HG02642 (cell line): ENCODE data around the gene PI4K2B.
A peak's percentile ranks its signal among the peaks of the same experiment; 100 is the strongest.
"Not testable (repeated sequence)": the region's sequence is repeated elsewhere in the genome, so short reads cannot be mapped to it uniquely, and the experiment has no call there.

Experiments
- ATAC-seq: cut with Tn5 transposase; IDR thresholded peaks from one replicate; pipeline ENCODE4 v1.9.1; 2021; ENCODE audit warnings: mild to moderate bottlenecking; ENCODE audit not compliant: unreplicated experiment, poor library complexity

PI4K2B gene

DNA sequence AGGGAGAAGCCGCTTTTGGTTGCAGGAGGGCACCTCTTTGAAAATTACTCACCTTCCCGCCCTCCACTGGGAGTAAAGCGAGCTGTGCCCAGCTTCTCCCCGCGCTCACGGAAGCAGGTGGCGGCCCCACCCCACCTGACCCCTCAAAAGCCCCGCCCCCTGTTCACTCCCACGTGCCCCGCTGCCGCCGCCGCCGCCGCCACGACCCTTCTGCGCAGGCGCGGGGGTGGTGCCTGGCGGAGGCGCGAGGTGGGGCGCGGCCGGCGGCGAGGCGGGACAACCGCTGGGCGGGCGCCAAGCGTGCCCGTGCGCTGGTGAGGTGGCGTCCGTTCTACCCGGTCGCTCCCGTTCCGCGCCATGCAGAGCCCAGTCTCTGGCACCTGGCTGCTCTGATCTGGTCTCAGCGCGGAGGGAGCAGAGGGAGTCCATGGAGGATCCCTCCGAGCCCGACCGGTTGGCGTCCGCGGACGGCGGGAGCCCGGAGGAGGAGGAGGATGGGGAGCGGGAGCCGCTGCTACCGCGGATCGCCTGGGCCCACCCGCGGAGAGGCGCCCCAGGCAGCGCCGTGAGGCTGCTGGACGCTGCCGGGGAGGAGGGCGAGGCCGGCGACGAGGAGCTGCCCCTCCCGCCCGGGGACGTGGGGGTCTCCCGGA lies at the start of gene PI4K2B:
PI4K2B (plus strand) TSS at position 297 of the 653 bp plus-strand sequence; CDS start at position 428, 131 bp downstream.
- peak; percentile 81 for ATAC-seq

DNA sequence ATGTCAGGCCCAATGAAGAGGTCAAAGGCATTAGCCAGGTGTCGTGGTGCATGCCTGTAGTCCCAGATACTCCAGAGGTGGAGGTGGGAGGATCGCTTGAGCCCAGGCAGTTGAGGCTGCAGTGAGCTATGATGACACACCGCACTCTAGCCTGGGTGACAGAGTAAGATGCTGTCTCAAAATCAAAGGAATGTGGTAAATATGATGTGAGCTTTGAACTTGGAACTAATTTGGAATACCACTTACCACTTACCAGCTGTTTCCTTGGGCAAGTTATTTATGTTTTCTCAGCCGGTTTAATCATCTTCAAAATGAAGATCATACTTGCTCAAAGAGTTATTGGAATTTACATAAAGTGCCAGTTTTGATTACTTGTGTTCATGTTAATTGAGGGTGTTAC lies 49.8 kb upstream of the PI4K2B start:
- no peak for ATAC-seq

DNA sequence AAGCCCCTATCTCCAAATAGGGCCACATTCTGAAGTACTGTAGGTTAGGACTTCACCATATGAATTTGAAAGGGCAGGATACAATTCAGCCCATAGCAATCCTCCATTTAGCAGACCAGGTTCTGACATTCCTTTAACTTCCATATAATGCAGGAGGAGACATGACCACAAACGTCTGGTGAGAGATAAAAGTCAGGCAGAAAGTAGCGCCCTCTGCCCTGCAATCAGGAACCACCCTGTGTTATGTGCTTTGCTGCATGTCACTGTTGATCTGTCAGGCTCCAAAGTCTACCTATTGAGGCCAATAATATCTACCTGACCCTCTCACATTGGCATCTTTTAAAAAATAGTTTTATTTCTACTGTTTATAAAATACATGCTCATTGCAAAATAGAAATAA lies 43.4 kb upstream of the PI4K2B start:
- no peak for ATAC-seq

DNA sequence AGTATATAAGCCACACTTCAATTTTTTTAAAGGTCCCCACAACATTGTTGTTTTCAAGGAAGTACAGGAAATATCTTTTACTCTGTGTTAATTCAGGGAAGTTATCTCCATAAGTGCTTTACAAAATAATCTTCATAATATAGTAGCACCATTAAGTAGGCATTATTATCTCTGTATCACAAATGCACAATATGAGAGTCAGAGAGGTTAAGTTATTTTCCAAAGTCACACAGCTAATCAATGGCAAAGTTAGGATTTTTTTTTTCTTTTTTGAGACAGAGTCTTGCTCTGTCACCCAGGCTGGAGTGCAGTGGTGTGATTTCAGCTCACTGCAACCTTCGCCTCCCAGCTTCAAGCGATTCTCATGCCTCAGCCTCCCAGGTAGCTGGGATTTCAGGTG lies 35.1 kb upstream of the PI4K2B start:
- ATAC-seq = no peak

DNA sequence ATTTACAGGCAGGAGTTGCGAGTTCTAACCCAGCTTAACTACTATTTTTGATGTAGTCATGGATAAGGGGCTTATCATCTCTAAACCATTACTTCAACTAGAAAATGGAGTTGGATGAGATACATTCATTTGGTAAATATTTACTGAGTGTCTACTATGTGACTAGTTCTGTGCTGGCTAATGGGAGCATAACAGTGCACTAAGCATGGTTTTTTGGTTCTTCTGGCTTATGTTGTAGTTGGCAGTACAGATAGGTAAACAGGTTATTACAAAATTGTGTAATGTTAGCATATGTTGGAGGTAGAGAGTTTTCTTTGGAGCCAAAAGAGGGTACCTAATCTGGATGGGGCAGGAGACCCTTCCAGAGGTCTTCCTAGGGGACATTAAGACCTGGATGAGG lies 25.8 kb upstream of the PI4K2B start:
- no peak for ATAC-seq

DNA sequence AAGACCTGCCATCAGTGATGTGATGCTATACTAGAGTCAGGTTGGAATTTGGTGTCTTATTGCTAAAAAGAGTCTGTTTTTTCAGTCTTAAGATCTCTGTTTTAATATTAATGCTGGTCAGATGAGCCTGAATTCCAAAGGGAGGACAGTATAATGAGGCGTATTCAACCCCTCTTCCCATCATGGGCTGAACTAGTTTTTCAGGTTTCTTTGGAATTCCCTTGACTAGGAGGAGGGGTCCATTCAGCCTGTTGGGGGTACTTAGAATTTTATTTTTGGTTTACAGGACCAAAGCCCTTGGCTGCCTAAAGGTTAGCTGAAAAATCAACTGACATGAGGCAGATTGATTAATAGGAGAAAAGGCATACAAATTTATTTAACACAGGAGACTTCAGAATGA lies 24.1 kb upstream of the PI4K2B start:
- no peak for ATAC-seq

DNA sequence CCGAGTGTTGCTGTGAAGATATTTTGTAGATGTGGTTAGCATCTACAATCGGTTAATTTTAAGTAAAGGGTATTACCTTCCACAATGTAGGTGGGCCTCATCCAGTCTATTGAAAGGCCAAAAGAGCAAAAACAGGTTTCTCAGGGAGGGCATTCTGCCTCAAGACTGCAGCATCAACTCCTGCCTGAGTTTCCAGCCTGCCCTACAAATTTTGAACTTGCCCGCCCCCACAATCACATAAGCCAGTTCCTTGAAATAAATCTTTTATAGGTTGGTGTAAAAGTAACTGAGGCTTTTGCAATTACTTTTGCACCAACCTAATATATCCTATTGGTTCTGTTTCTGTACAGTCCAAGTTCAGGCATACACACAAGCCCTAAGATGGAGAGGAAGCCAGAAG lies 22.1 kb upstream of the PI4K2B start:
- ATAC-seq = no peak

DNA sequence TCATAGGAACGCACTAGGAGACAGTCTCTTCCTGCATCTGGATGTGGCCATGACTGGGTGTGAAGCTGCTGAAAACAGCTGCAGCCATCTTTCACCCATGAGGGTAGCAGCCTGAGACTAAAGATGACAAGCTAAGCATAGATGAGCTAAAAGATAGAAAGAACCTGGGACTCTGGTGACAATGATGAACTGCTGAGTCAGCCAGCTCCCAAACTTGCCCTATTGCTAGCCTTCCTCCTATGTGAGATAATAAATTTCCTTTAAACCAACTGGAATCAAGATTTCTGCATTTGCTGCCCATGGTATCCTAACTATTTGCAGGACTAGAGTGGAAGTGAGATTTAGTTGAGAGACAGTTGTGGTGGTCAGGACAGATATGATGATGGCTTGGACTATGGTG lies 21.0 kb upstream of the PI4K2B start:
- ATAC-seq = no peak

DNA sequence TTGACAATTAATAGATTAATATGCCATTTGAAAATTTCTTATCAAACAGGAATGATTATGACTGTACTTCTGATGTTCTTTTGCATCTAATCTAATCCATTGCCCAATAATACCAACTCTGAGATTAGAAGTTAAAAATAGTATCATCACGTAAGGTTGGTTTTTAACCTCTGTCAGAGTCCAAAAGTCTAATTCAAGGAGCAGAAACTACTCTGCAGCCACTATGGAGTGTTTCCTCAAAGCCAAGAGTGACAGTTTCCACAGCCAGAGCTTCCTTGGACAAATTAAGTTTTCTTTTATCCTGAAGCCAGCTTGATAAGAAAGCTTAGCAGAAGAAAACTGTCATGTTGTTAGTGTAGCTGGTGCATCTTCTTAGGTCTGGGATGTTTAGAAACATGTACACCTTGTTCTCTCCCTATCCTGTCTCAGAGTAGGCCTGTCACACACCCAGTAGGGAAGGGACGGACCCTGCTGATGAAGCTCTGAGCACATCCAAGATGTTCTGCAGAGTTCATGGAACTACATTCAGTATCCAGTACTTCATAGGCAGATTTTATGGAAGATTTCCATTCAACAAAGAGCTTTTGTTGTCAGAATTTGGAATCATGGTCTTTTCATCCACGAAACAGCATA lies 20.4 kb upstream of the PI4K2B start:
- ATAC-seq = no peak

DNA sequence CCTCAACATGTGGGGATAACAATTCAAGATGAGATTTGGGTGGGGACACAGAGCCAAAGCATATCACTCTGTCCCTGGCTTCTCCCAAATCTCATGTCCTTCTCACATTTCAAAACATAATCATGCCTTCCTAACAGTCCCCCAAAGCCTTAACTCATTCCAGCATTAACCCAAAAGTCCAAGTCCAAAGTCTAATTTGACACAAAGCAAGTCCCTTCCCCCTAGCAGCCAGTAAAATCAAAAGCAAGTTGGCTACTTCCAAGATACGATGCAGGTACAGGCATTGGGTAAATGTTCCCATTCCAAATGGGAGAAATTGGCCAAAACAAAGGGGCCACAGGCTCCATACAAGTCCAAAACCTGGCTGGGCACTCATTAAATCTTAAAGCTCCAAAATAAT lies 19.1 kb upstream of the PI4K2B start:
- ATAC-seq = not testable (repeated sequence)

DNA sequence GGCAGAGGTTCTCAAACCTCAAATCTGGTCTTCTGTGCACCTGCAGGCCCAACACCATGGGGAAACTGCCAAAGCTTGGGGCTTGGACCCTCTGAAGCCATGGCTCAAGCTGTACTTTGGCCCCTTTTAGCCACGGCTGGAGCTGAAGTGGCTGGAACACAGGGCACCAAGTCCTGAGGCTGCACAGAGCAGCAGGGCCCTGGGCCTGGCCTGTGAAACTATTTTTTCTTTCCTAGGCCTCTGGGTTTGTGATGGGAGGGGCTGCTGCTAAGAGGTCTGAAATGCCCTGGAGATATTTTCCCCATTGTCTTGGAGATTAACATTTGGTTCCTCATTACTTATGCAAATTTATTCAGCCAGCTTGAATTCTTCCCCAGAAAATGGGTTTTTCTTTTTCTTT lies 18.3 kb upstream of the PI4K2B start:
- ATAC-seq = no peak

DNA sequence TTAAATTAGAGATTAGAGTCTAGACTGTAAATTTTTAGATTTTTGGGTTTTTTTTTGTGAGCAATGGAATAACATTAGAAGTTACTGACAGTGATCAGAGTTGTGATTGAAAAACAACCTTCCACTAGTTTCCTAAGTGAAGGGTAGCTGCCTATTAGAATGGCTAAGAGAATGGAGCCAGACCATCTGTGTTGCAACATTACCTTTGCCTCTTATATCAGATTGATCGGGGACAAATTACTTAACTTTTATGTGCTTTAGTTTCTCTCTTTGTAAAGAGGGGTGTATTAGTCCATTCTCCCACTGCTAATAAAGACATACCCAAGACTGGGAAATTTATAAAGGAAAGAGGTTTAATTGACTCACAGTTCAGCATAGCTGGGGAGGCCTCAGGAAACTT lies 12.5 kb upstream of the PI4K2B start:
- ATAC-seq = no peak

DNA sequence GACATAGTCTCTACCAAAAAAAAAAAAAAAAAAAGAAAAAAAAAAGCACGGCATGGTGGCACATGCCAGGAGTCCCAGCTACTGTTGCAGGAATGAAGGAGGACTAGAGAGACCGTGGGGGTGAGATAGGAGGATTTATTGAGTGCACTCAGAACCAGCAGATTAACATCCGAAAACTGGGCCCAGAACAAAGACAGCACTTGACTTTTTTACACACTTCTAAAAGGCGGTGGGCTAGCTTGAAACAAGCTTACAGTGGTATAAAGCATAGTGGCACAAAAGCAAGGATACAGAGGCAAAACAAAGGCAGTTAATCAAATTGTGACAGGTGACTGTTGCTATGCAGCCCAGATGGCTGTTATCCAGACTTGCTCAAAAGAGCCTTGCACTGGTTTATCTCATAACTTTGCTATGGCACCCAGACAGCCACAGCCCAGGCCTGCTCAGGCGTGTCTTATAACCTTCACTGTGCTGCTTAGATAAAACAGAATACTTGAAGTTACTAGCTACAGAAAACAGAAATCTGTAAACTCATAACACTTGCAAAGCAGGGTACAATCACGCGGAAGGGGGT lies 9.9 kb upstream of the PI4K2B start:
- ATAC-seq = no peak

DNA sequence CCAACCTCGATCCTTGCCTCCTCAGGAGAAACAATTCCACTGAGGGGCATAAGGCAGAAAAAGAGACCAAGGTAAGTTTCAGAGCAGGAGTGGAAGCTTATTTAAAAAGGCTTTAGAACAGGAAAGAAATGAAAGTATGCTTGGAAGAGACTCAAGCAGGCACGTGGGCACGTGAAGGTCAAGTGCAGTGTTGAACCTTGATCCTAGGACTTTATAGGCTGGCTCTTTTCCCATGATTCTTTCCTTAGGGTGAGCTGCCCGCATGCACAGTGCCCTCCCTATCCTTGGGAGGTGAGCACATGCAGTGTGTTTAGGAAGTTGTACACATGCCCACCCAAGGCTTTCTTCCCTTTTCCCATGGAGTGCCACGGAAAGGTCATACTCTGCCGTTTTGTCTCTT lies 4.0 kb upstream of the PI4K2B start:
- ATAC-seq = no peak

DNA sequence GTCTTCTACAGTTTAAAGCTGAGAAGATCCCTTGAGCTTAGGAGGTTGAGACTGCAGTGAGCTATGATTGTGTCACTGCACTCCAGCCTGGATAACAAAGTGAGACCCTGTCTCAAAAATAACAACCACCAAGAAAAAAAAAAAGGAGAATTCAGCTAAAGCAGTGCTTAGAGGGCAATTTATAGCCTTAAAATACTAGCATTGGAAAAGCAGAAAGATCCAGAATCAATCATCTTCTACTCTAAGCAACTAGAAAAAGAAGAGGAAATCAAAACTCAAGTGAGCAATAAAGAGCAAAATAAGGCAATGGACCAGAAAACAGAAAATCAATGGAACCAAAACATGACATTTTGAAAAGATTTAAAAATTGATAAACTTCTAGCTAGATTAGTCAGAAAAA lies 639 bp upstream of the PI4K2B start:
- ATAC-seq = no peak

DNA sequence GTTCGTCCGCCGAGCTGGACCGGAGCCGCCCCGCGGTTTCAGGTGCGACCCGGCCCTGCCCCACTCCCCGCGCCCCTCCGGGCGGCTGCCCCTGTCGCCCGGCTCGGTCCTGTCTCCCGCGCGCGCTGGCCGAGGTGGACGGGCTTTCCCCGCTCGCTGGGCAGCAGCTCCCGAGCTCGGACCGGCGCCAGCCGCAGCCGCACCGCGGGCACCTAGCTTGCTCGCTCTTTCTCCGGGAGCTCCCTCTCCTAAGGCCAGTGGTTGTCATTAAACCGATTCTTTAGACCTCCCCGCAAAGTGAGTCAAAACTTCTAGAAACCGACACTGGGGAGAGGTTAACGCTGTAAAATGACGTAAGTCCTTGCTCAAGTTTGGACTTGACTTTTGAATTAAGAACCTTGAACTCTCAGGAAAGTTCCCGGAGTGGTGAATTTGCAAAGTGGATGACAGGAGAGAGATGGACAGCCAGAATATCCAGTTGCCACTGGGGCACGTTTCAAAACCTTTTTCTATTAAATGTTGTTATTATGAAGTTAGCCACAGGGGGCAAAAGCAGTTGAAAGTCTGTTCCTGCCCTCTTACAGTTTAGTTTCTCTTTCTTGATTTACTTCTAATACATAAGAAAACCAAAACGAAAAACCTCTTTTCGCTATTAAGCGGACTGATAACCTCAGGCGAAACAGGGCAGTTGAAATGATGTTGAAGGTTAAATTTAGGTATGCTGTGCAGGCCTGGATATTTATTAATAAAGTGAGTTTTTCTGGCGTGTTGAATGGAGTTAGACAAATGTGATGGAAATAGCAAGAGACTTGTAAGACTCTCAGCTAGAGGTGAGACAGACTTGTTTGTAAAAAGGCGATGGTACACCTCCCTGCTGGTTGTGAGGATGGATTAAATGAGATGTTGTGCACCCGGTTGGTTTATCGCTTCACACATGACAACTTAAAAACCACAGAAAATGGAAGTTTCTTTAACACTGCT lies 847 bp downstream of the PI4K2B start:
- peak; percentile 57 for ATAC-seq

DNA sequence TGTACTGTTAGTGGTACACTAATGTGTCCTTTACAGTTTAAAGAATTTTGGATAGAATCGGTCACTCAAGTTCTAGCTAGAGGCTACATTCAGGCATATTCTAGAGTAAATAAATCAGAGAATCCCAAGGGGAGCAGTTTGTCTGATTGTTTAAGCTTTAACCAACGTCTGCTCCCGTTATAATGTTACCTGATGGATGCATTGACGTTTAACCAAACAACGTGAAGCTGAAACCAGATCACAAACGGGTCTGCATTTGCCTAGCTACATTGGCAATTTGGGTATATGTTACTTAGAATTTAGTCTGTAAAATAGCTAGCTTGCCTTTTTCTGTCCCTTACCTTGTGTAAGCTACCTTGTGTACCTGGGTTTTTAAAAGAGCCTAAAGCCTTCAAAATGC lies 1.6 kb downstream of the PI4K2B start:
- no peak for ATAC-seq

DNA sequence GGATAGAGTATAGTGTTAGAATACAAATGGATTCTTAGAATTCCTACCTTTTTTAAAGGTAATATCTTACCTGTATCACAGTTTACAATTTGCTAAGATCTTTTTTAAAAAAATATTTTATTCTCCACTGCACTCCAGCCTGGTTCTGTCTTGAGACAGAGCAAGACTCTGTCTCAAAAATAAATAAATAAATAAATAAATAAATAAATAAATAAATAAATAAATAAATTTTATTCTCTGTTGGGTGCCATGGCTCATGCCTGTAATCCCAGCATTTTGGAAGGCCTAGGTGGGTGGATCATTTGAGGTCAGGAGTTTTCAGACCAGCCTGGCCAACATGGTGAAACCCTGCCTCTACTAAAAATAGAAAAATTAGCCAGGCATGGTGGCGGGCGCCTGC lies 2.2 kb downstream of the PI4K2B start:
- not testable (repeated sequence) for ATAC-seq

DNA sequence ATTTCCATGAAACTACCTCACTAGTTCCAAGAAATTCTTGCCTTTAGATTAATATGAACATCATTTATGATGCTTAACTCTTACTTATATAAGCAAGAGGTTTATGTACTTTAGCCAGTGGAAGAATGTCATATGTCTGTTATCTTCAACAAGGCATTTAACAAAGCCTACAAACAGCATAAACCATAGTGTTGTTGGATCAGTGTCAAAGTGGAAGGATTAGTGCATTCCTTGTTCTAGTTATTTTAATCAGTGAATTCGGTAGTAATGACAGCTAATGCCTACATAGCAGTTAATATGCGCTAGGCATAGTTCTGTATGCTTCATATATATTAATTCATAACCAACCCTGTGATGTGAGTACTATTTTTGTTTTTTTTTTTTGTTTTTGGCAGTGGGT lies 3.1 kb downstream of the PI4K2B start:
- ATAC-seq = no peak

DNA sequence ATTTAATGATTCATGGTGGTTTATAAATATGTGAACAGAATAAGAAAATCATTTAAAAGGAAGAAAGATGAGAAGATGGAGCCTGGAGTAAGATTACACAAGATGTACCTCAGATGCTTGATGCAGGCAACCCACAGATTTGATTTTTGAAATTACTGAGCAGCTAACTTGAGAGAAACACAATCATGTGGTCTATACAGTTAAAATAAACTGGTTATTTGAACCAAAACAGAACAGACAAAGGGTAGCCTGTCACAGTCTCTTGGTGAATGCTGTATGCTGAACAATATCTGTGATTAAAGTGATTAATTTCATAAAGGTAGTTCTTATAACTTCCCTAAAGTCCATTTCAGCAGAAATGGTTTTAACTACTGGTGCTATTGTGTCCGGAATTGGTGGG lies 4.2 kb downstream of the PI4K2B start:
- no peak for ATAC-seq

DNA sequence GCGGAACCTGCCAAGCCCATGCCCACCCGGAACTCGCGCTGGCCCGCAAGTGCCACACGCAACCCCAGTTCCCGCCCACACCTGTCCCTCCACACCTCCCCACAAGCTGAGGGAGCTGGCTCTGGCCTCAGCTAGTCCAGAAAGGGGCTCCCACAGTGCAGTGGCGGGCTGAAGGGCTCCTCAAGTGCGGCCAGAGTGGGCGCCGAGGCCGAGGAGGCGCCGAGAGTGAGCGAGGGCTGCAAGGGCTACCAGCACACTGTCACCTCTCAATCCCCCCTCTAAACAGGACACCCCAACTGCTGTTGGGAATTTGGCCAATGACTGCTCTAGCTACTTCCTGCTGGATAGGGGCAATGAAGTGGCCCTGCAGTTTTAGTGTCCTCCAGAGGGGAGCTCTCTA lies 5.7 kb downstream of the PI4K2B start:
- ATAC-seq = not testable (repeated sequence)
